ENCODE data around the gene CDH4.

CDH4 gene

DNA sequence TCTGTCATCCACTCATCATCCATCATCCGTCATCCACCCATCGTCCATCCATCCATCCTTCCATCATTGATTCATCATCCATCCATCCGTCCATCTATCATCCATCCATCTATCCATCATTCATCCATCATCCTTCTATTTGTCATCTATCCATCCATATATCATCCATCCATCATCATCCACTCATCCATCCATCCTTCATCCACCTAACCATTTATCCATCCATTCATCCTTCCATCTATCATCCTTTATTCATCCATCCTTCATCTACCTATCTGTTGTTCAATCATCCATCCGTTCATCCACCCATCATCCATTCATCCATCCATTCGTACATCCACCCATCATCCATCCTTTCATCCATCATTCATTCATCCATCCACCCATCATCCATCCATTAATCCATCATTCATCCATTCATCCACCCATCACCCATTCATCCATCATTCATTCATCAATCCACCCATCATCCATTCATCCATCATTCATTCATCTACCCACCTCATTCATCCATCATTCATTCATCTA lies 266.4 kb downstream of the CDH4 start:
- no peak for DNase-seq (ENCODE audit: low spot score)

DNA sequence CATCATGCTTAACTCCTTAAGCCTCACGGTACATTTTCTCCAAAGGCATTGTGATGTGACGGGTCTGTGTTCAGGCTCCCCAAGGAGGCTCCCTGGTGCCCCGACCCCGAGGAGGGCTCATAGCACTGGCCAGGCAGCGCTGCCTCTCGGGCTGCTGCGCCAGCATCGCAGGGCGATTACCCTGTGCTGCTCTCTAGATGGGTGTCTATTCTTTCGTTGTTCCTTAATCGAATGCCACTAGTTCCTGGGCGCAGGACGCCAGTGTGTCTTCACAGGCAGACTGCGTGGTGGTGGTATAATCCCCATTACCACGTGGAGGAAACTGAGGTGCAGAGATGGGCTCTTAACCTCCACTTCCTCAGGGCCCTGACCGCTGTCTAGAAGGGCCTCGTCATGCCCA lies 267.4 kb downstream of the CDH4 start:
- no peak for DNase-seq (ENCODE audit: low spot score)

DNA sequence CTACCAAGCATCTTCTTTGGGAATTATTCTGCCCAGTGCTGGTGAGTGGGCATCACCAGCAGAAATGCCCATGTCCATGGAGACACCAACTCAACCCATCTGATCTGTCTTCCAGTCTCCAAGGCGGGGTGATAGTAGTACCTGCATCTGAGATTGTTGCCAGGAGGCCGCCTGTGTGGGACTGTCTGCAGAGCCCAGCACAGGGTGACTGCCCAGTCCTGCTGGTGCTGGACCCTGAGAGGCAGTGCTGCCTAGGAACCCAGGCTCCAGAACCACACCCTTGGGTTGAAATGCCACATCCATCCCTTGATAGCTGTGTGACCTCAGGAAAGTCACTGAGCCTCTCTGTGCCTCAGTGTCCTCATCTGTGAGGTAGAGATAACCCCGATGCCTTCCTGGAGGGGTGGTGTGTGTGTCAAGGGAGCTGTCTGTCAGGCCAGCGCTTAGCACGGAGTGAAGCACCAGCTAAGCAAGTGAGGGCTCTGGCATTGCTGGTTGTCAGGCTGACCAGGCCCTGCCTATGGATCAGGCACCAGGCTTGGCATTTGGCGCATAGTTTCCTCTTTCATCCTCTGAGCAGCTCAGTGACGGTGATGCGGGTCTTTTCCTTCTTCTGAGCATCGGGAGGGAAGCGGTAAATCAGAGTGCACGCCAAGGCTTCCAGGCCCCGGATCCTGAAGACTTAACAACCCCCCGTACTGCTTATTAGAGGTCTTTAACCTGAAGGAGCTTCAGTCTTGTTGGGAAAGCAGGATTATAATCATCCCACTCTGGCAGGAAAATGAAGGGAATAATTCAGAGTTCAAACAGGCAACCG lies 268.2 kb downstream of the CDH4 start:
- no peak for DNase-seq (ENCODE audit: low spot score)

DNA sequence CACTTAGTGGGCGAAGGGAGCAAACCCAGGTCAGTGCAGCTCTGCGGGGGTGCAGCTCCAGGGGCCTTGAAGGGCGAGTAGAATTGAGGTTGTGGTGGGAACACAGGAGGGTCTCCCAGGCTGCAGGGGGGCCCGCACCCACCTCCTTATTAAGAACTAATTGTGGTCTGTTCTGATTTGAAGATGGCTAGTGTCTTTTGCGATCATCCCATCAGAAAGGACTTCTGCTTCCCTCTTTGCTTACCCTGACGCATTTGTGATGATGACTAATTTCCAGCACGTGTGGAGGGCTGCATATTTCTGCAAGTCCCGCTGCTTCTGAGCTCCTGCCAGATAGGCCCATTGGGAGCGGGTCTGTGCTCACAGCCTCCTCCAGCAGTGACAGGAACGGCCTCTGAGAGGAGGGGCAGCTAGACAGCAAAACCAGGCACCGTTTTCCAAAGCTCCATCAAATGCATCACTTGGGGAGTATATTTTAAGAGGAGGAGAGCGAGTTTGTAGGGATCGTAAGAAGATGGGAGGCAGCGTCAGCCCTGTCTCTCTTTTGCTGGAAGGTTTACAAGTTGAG lies 268.9 kb downstream of the CDH4 start:
- DNase-seq (ENCODE audit: low spot score): no peak

DNA sequence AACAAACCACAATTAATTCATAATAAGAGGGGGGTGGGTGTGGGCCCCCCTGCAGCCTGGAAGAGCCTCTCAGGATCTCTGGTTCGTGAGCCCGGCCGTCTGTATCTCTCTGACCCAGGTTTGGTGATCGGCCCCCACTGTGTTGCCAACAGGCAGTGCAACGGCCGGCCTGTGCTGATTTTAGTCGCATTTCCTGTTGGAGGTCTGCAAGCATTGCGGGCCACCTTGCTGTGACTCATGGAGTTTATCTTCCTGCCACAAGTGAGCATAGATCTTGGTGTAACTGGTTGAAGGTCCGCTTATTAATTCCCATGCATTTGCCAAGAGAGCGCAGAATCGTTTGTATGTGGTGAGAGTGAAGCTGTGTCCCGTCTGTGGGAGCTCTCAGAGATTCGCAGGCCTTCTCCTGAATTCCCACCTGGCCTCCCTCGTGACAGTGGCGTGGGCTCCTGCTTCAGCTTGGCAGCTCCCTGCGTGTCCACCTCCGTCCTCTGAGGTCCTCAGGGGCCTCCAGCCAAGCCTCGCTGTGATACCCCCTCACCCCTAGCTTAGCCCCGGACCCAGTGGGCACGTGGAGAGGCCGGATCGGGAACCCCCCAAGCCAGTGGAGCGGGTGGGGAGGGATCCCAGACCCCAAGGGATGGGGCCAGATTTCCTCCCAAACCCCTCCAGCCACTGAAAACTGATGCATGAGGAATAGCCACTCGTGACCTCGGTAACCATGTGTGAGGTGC lies 269.8 kb downstream of the CDH4 start:
- no peak for DNase-seq (ENCODE audit: low spot score)

DNA sequence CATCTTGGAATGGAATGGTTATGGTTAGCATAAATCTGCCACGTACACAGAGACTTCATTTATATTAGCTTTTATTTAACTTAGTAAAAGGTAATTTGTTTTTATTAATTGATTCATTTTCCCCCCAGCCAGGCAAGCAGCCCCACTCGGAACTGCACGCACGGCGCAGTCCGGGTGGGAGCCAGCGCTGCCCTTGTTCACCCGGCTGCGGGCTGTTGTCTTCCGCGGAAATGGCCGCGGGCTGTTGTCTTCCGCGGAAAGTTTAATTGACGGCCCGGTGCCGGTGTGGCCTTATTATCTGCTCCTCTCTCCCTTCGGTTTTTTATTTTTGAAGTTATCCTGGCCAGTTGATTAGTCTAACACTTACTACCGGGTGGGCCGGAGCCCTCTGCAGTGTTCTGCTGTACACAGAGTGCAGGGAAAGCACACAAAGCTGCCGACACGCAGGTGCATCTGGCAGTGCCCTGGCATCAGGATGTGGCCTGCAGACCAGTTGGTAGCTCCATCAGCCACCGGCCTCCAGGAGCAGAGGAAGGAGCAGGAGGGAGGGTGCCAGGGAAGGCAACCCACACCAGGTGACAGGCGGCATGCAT lies 270.5 kb downstream of the CDH4 start:
- DNase-seq (ENCODE audit: low spot score): no peak

DNA sequence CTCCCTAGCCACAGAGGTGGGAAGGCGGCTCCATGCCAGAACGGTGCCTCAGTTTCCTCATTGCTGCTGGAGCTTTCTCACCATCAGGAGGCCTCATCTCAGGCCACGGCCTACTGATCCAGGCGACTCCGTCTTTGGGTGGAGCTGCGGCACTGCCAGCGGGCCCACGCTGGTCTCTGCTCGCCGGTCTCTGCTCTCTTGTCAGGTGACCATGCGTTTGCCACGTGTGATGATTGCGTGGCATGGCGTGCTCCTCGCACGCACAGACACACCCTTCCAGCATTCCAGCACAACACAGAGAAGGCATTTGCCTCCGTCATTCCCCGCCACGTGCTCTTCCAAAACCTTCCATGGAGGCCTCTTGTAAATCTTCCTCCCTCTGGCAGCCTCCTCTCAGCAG lies 271.1 kb downstream of the CDH4 start:
- no peak for DNase-seq (ENCODE audit: low spot score)

DNA sequence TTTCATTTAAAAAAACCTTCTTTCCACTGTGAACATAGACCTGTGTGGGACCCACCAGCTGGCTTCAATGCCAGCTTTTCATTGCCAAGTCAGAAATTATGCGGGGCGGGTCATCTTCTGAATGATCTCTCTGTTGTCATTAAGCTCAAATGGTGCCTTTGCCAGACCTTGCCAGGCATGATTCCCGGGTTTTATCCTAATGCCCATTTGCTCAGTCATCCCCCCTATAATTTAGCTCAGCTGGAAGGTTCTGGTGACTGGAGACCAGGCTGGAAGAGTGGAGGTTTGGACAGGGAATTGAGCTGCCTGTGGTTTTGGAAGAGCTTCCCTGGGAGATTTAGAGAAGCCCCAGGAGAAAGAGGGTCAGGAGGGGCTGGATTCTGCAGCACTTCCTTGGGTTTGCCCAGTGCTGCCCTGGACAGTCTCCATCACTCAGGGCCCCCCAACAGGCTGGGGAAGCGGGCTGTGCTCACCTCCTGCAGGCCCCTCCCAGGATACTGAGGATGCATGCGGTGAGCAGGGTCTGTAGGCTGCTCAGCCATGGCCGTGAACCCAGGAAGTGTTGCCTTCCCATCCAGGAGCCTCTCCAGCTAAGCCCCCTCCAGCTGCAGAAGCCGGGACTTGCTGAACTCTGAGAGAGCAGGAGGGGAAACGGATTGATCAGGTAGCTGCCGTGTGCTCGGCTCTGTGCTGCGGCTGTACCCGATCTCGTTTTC lies 273.0 kb downstream of the CDH4 start:
- no peak for DNase-seq (ENCODE audit: low spot score)

DNA sequence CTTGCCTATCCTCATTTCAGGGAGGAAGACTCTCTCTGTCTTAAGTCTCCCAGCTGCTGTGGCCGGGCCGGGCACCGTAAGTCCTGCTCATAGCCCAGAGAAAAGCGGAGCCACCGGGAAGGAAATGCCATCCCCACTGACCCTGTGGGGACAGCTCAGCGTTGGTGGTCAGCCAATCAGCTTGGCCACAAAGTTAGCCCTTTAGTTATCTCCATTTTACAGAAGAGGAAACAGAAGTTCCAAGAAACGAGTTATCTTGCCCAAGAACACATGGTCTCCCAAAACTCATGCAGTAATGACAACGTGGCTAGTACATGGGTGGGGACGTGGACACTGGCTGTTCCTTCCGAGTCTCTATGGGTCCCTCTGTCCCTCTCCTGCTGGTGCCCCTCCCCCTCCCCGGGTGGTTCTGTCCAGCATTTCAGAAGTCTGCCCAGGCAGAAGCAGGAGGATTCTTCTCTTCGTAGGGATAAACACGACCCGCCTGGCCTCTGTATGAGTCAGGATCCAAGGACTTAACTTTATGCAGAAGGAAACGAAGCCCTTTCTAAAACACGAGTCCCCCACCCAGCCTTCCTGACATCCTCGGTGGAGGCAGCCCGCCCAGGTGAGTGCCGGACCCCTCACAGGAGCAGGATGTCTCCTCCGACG lies 273.8 kb downstream of the CDH4 start:
- no peak for DNase-seq (ENCODE audit: low spot score)

DNA sequence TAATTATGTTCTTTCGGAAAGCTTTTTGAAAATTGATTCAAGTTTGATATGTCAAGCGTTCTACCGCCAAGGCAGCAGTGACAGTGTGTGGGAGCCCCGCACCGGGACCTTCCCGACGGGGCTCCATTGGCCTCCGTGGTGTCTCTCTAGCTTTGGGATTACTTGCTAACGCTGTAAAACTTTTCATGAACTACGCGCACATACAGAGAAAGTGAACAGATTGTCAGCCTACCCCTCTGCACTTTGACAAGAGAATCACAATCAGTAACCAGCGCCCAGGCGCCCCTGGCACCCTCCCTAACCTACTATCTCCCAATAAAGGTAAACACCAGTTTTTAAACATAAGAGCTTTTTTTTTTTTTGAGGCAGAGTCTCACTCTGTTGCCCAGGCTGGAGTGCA lies 274.8 kb downstream of the CDH4 start:
- no peak for DNase-seq (ENCODE audit: low spot score)

DNA sequence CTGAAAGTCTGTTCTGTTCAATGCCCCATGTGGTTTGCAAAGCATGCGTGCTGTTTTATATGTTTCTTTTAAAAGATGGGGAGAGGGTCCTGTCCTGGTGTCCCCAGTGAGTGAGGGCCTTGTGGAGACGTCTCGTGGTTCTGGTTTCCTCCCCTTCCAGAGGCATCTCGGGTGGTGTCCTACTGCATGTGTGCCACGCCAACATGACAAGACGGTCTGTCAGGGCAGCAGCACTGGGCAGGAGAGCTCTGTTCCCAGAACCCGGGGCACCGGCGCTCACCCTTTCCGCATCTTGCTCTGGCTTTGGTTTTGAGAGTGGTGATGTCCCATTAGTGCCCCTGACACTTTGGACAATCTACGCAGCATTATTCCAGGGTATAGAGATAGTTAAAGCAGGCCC lies 275.6 kb downstream of the CDH4 start:
- no peak for DNase-seq (ENCODE audit: low spot score)

DNA sequence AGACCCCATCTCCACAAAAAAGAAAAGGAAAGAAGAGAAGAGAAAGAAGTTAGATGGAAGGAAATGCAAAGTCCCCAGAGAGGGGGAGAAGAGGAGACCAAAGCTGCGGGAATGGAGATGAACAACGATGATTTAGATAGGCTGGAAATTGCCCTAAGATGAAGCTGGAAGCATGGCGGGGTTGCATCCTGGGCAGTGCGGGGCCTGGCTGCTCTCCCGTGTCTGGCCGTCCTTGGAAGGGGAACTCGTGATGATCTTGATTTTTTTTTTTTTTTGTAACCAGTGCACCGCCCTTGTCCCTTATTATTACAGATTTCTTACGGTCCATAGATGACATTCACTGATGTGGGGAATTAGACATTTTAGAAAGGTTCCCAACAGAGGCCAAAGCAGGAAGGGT lies 276.5 kb downstream of the CDH4 start:
- no peak for DNase-seq (ENCODE audit: low spot score)

DNA sequence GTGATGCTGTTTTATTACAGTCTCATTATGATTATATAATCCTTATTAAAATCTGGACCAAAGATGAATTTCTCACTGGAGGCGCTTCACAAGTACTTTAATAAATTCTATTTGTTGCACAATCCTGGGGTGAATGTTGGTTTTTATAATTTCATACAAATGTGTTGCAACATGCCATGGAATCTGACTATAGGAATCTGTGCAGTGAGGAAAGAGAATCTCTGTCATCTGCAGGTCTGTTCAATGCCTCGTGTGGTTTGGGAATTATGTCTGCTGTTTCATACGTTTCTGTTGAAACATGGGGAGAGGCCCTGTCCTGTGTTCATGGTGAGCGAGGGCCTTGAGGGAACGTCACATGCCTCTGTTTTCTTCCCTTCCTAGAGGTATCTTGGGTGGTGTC lies 277.3 kb downstream of the CDH4 start:
- DNase-seq (ENCODE audit: low spot score): no peak

DNA sequence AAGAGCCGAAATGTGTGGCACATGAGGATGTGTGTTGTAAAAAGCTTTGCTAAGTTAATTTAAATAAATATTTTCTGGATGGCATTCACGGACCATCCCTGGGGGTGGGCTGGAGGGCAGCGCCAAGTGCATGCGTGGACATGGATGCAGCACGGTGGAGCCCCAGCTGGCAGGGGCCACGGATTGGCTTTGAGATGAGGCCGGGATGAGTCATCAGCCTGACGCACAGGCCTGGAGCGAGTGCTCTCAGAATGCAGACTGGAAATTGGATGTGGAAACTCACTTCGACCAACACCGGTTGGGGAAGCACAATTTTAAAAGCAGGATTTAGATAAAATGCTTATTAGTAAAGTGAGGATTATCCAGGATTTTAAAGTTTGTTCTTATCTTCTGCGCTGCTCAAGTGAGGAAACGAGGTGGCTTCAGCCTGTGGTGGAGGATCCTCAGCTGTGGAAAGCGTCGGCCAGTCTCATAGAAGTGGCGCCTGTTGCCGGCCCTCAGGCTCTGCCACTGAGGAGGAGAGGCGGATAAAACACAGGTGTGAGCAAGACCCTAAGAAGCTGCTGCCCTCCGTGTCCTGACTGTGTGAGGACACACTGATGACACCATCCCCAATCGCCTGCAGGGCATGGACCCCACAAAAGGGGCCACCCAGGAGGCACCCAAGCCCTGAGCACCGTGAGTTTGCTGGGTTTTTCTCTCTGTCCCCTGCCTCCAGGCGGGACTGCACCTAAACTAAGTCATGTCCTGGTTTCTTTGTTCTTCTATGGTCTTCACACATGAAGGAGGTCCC lies 279.7 kb downstream of the CDH4 start:
- DNase-seq (ENCODE audit: low spot score): no peak

DNA sequence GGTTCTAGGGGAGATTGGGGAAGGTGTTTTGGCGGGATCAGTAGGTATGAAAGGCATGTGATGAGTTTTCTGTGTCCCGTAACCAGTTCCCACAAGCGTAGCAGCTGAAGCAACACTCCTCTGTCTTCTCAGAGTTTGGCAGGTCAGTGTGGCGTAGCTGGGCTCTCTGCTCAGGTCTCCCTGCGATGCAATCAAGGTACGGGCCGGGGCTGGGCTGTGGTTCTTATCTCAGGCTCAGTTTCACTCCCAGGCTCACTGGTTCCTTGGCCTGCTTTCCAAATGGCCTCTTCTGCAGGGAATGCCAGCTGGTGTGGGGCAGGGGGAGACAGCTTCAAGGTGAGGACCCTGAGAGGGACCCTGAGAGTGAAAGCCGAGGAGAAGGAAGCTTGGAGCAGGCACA lies 280.7 kb downstream of the CDH4 start:
- DNase-seq (ENCODE audit: low spot score): no peak

DNA sequence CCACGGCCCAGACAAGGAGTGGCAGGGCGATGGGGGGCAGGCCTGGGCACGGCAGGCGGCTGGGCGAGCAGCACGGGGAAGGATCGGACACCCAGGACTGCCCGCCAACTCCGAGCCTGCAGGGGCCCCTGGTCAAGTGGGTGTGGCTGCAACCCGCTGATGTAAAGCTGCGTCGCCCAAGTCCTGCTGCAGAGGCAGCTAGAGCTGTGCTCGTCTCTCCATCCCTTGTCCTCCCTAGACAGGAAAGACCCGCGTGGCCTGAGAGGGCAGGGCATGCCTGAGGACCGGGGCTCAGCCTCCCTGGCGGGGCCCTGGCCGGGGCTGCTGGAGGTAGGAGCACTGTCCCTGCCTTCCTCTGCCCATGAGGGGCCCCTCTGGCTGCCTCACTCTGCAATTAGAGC lies 281.2 kb downstream of the CDH4 start:
- no peak for DNase-seq (ENCODE audit: low spot score)

DNA sequence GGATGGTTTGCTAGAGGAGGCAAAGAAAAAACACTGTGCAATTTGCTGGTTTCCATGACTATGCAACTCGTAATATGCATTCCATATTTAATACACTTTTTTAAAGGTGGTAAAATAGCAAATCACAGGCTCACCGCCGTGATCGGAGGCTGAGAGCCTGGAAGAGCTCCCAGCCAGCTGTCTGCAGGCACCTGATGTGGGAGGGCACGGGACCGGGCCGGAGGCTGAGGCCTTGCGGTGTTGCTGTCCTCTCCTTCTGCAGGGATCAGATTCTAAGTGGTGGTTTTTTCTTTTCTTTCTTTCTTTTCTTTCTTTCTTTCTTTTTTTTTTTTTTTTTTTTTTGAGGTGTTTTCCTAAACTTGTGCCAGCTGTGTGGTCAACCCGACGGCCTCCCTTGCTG lies 282.3 kb downstream of the CDH4 start:
- DNase-seq (ENCODE audit: low spot score): no peak

DNA sequence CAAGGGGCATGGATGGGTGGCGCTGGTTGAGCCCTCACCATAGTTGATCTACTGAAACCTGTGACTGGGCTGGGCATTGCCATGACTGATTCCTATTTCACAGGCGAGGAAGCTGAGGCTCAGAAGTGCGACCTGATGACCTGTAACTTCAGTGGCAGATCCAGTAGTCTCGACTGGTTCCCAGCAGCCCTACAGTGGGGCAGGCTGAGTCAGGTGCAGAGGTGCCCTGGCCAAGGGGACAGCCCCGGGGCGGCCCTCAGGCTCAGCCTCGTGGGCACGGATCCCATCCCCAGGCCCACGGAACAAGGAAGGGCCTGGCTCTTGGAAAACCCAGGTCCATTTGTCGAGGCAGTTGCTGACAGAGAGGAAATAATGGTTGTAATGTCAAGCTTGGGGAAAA lies 283.0 kb downstream of the CDH4 start:
- no peak for DNase-seq (ENCODE audit: low spot score)

DNA sequence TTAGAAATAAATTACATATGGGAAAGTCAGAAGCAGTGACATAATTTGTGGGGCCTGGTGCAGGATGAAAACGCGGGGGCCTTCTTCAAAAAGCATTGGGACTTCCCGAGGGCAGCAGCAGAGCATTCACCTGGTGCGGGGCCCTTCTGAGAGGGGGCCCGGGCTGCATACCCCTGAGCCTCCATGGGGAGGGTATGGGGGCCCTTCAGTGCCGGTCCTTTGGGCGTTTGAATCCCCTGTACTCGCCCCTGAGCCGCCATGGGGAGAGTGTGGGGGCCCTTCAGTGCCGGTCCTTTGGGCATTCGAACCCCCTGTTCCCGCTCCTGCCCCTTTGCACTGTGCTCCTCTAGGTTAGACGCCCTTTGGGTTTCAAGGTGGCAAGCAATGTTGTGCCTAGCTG lies 283.5 kb downstream of the CDH4 start:
- DNase-seq (ENCODE audit: low spot score): no peak

DNA sequence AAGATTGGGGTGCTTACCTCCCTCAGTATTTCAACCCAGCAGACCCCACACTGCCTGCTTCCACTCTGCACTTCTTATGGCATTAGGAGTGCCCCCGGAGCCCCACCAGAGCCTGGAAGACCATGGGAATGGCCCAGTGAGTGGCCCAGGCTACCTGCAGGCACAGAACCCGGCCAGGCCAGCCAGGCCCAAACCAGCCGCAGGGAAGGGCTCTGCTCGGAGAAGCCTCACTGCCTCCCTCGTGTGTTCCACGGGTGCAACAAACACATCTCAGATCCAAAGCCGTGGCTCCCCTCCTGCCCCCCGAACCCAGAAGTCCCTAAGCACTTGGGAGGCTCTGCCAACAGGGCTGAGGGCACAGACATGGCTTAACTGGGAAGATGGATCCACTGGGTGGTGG lies 283.9 kb downstream of the CDH4 start:
- no peak for DNase-seq (ENCODE audit: low spot score)

DNA sequence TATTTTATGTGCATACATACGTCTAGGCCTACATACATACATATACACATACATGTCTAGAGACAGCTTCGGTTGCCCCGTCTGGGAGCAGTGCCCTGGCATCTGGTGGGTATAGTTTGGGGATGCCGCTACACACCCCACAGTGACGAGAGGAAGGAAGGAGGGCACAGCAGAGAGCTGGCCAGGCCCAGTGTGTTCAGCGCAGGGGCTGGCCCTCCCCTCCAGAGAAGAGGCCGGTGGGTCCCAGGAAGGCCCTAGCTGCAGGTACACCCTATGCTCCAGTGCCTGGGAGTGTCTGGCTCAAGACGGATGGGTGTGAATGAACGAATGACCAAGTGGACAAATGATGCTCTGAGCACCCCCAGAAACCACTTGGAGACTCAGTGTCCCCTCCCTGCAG lies 284.6 kb downstream of the CDH4 start:
- no peak for DNase-seq (ENCODE audit: low spot score)
